Mucosa of descending colon (tissue), 3 donors: ENCODE results near the gene SMURF2. TPM values are rescaled to one million over a fixed set of nuclear protein-coding genes. Genes with fewer than 3 reads are reported as not detected.

Experiments
- ATAC-seq: fragments of 200-7000 bp; cut with Tn5 transposase; one replicate; pipeline ENCODE4 v1.9.1; 2020; ENCODE audit warnings: mild to moderate bottlenecking, moderate library complexity
- DNase-seq, 3 donors: peaks; one replicate each; pipeline ENCODE4 v3.0.0-alpha.2; 2020
- H3K36me3 ChIP-seq: fragments of 200-600 bp; one replicate; pipeline ENCODE4 v1.8.0; 2021; ENCODE audit warnings: low read depth, mild to moderate bottlenecking
- H3K4me1 ChIP-seq: fragments of 200-600 bp; one replicate; pipeline ENCODE4 v1.8.0; 2021; ENCODE audit warnings: low read depth, mild to moderate bottlenecking
- H3K4me3 ChIP-seq: fragments of 200-600 bp; one replicate; pipeline ENCODE4 v1.8.0; 2021; ENCODE audit warnings: mild to moderate bottlenecking
- H3K9me3 ChIP-seq: fragments of 200-600 bp; one replicate; pipeline ENCODE4 v1.8.0; 2021; ENCODE audit warnings: mild to moderate bottlenecking
- CTCF ChIP-seq: fragments of 200-600 bp; IDR thresholded peaks from one replicate; pipeline ENCODE4 v1.8.0; 2022; ENCODE audit warnings: antibody characterized with exemption, mild to moderate bottlenecking
- intact Hi-C, 2 donors: fragments of 100-400 bp; cut with DNase I in 1 of 2; cut with micrococcal nuclease in 1 of 2; formaldehyde crosslinking; loops; one replicate each; pipeline versions ENCODE4 v1.11.0 to v1.11.1; 2022; cut with DNase I, micrococcal nuclease
- long read RNA-seq, 2 donors: library from polyadenylated mRNA; unstranded; transcript quantifications; one replicate each; pipeline ENCODE4 v2.0.0, GENCODE V29; 2019 to 2021
- total RNA-seq, 3 donors: library from RNA; stranded (reverse); fragmentation: NEBNext Ultra II Directional in 2 of 3; extraction: Animal tissue kit (Norgen Biotek cat#: 25700) in 2 of 3; gene quantifications; one replicate each; pipeline versions ENCODE4 v1.2.1 to v1.2.4, GENCODE V29; 2021 to 2023
- donor health status: DM: no; HTN: no; CAD: no; lungs with moderate emphysema.
- donor health status: DM: no; HTN: no; CAD: no.
- donor health status: DM: no; HTN: yes; CAD: no.

SMURF2 gene
- total RNA-seq, result 10 to 100 TPM; 14.9 to 25.4 (median 15.2) TPM
- long read RNA-seq, donor 1, transcript SMURF2-201 (19 exons, 2,918 nt), result major isoform, 6 of 29 reads
- long read RNA-seq, donor 1, partial matches to known transcripts, result 5 of 29 reads
- long read RNA-seq, donor 1, other reads (novel, unspliced or antisense), result 18 of 29 reads
- long read RNA-seq, donor 2, partial matches to known transcripts, result 2 of 3 reads
- long read RNA-seq, donor 2, other reads (novel, unspliced or antisense), result 1 of 3 reads

- Histone ChIP-seq H3K4me1 (peaks cover 12% of the 10 kb centered on the region), H3K9me3 (no peaks in the 10 kb centered on the region), H3K36me3 (no peaks in the 10 kb centered on the region), H3K4me3 (peak within 1 kb of the TSS; percentile 71)
- peak; percentile 85 to 88 (median 88) for DNase-seq
- peak; percentile 95 for ATAC-seq
- intact Hi-C loops, result no loop called here
- TF ChIP-seq CTCF, result no peak
Measured at GRCh38 chr17:64661976-64662773, at the start of gene SMURF2. TSS of gene SMURF2 (minus strand) at chr17:64662307. CDS start at chr17:64661880, 427 bp downstream.

GRCh38 chr17:64709481-64709880 is 47.4 kb upstream of the SMURF2 start:
- ATAC-seq, result no peak
- Histone ChIP-seq H3K4me1 (peaks cover 46% of the 10 kb centered on the region), H3K9me3 (no peaks in the 10 kb centered on the region), H3K36me3 (no peaks in the 10 kb centered on the region), H3K4me3 (no peak overlapping the region)
- TF ChIP-seq CTCF, result no peak
- DNase-seq, result no peak
- intact Hi-C loops, result no loop called here

- DNase-seq, result peak; percentile 89 to 92 (median 91)
- Histone ChIP-seq H3K9me3 (no peaks in the 10 kb centered on the region), H3K4me3 (no peak overlapping the region), H3K4me1 (peaks cover 39% of the 10 kb centered on the region), H3K36me3 (no peaks in the 10 kb centered on the region)
- no peak for TF ChIP-seq CTCF
- intact Hi-C loops, result no loop called here
- peak; percentile 70 for ATAC-seq
Measured at GRCh38 chr17:64707050-64707591, 45.0 kb upstream of the SMURF2 start.

- intact Hi-C loops, result no loop called here
- no peak overlapping the region for H3K4me3 ChIP-seq
- peak; percentile 77 for ATAC-seq
- H3K9me3 ChIP-seq, result no peaks in the 10 kb centered on the region
- TF ChIP-seq CTCF, result no peak
- DNase-seq, result peak in 1 of 3 donors; percentile 41
- peaks cover 39% of the 10 kb centered on the region for H3K4me1 ChIP-seq
- no peaks in the 10 kb centered on the region for H3K36me3 ChIP-seq
Measured at GRCh38 chr17:64706224-64707049, 44.3 kb upstream of the SMURF2 start.

GRCh38 chr17:64702815-64703214 is 40.7 kb upstream of the SMURF2 start:
- Histone ChIP-seq H3K9me3 (no peaks in the 10 kb centered on the region), H3K4me3 (no peak overlapping the region), H3K4me1 (peaks cover 22% of the 10 kb centered on the region), H3K36me3 (no peaks in the 10 kb centered on the region)
- no peak for TF ChIP-seq CTCF
- DNase-seq (no peak), ATAC-seq (no peak)
- intact Hi-C loops, result no loop called here
